GM19372 (cell line): ENCODE results near the gene FPR1.

Experiments
- ATAC-seq: cut with Tn5 transposase; IDR thresholded peaks from one replicate; pipeline ENCODE4 v1.9.1; 2021; ENCODE audit warnings: mild to moderate bottlenecking, low read depth, moderate library complexity; ENCODE audit not compliant: unreplicated experiment

The FPR1 gene

GRCh38 chr19:51751655-51752054, at the start of gene FPR1:
FPR1 (minus strand) TSS chr19:51751878; CDS start chr19:51746994, 4,884 bp downstream.
- no peak for ATAC-seq

- ATAC-seq, result no peak
These were observed 49.0 kb upstream of the FPR1 start for GRCh38 chr19:51800473-51801244.

GRCh38 chr19:51799774-51800472, 48.2 kb upstream of the FPR1 start:
- ATAC-seq, result no peak

GRCh38 chr19:51799034-51799773, 47.5 kb upstream of the FPR1 start:
- no peak for ATAC-seq

- no peak for ATAC-seq
These were observed 46.4 kb upstream of the FPR1 start for GRCh38 chr19:51798062-51798461.

- ATAC-seq, result no peak
These were observed 45.8 kb upstream of the FPR1 start for GRCh38 chr19:51797480-51797879.

GRCh38 chr19:51796195-51796679, 44.6 kb upstream of the FPR1 start:
- no peak for ATAC-seq

- ATAC-seq, result no peak
These were observed 43.3 kb upstream of the FPR1 start, which contains the start of gene FPR3 for GRCh38 chr19:51794885-51795490. FPR3 (plus strand) TSS chr19:51795157; CDS start chr19:51823749, 28,592 bp downstream.

GRCh38 chr19:51793994-51794393, 42.3 kb upstream of the FPR1 start:
- ATAC-seq, result no peak

- ATAC-seq, result no peak
These were observed 41.3 kb upstream of the FPR1 start for GRCh38 chr19:51792932-51793331.

GRCh38 chr19:51789061-51789795, 37.5 kb upstream of the FPR1 start:
- ATAC-seq, result no peak

GRCh38 chr19:51788029-51788428, 36.4 kb upstream of the FPR1 start:
- no peak for ATAC-seq

- ATAC-seq, result no peak
These were observed 35.2 kb upstream of the FPR1 start for GRCh38 chr19:51786646-51787494.

GRCh38 chr19:51784922-51785690, 33.4 kb upstream of the FPR1 start:
- ATAC-seq, result no peak

- no peak for ATAC-seq
These were observed 32.6 kb upstream of the FPR1 start for GRCh38 chr19:51784109-51784785.

GRCh38 chr19:51783372-51783771, 31.7 kb upstream of the FPR1 start:
- no peak for ATAC-seq

- no peak for ATAC-seq
These were observed 30.3 kb upstream of the FPR1 start for GRCh38 chr19:51781999-51782398.

- no peak for ATAC-seq
These were observed 28.6 kb upstream of the FPR1 start for GRCh38 chr19:51780270-51780669.
